Adipocyte (in vitro differentiated cells): ENCODE measurements around the gene CFAP57.

Source experiments
- DNase-seq: peaks from one replicate; pipeline ENCODE4 v3.0.0-alpha.2; 2015; ENCODE audit warnings: low read depth
- H3K27me3 ChIP-seq: replicated peaks from 2 replicates; pipeline ENCODE4 v1.7.0; 2013; ENCODE audit warnings: mild to moderate bottlenecking, low read length, moderate library complexity; ENCODE audit not compliant: control insufficient read depth, insufficient read depth
- H3K36me3 ChIP-seq: 2 replicates; pipeline ENCODE4 v1.7.0; 2013; ENCODE audit warnings: low read length, mild to moderate bottlenecking, moderate library complexity; ENCODE audit not compliant: control insufficient read depth, insufficient read depth, severe bottlenecking
- H3K4me1 ChIP-seq: 2 replicates; pipeline ENCODE4 v1.7.0; 2013; ENCODE audit warnings: mild to moderate bottlenecking, low read length, moderate library complexity; ENCODE audit not compliant: control insufficient read depth, insufficient read depth
- H3K4me3 ChIP-seq: 2 replicates; pipeline ENCODE4 v1.7.0; 2013; ENCODE audit warnings: mild to moderate bottlenecking, low read length, moderate library complexity
- H3K9ac ChIP-seq: 2 replicates; pipeline ENCODE4 v1.7.0; 2013; ENCODE audit warnings: mild to moderate bottlenecking, low read length, moderate library complexity
- H3K9me3 ChIP-seq: 2 replicates; pipeline ENCODE4 v1.7.0; 2013; ENCODE audit warnings: mild to moderate bottlenecking, low read length, moderate library complexity; ENCODE audit not compliant: control insufficient read depth

CFAP57 gene

DNA sequence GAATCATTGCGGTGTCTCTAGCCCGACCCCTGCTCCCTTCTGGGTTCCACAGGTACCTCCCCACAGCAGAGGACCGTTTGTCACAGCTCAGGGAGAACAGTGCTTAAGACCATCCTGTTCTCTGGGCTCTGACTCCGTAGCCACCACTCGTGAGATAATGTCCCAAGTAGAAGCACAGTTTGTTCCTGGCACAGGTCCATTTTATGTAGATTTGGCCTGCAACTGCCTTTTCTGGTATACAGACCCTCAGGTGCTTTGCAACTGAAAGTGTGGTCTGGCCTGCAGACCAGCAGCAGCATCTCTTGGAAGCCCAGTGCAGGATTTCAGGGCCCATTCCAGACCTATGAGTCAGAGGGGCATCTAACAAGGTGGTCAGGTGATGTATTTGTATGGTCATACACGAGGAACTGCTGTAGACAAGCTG lies 69.3 kb downstream of the CFAP57 start:
- DNase-seq = peak; percentile 3
- H3K4me3 ChIP-seq = no peak overlapping the region
- no peak overlapping the region for H3K9ac ChIP-seq
- H3K27me3 ChIP-seq = no peaks in the 10 kb centered on the region
- H3K9me3 ChIP-seq = no peaks in the 10 kb centered on the region
- no peaks in the 10 kb centered on the region for H3K36me3 ChIP-seq
- H3K4me1 ChIP-seq = peaks cover 15% of the 10 kb centered on the region

DNA sequence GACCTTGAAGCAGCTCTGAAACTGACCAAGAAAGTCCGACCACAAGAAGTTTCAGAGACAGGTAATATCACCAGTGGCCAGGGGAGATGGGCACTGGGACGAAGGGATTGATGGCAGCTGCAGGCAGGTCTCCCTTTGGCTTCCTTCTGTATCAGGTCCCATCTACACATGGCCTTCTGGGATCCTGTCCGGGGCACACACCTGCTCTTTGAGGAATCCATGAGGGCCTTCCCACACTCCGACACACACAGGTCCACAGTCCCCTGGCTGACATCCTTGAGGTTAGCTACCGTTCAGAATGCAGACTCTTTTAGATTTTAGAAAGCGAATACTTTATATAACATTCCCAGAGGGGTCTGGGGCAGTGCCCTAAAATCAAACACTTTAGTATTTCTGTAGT lies 71.2 kb downstream of the CFAP57 start:
- no peak overlapping the region for H3K9ac ChIP-seq
- H3K9me3 ChIP-seq = peaks cover 6% of the 10 kb centered on the region
- DNase-seq = no peak
- no peak overlapping the region for H3K4me3 ChIP-seq
- H3K4me1 ChIP-seq = peaks cover 7% of the 10 kb centered on the region
- H3K27me3 ChIP-seq = no peaks in the 10 kb centered on the region
- no peaks in the 10 kb centered on the region for H3K36me3 ChIP-seq

DNA sequence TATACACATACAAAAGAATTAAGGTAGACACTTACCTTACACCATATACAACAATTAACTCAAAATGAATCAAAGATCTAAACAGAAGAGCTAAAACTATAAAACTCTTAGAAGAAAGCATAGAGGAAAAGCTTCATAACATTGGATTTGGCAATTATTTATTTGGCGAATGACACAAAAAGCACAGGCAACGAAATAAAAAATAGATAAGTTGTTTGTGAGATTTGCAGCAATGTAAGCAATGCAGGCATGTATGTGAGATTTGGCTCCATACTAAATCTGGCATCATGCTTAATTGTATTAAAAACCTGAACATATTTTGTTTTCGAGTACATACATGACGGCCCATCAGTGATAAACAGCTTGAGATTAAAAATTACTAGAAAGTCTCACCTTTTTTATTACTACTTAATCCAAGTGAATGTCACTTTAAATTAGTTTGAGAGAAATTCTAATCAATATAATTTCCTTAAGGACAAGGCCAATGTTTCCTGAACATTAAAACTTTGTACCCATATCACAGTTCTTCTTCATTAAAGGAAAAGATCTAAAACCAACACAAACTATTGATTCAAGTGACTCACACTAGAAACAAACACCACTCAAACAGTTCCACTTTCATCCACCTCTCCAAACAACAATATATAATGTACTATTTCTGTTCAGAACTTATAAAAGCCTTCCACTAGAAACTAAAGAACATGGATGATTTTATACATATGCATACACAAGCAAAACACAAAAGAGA lies 74.5 kb downstream of the CFAP57 start:
- Histone ChIP-seq H3K9ac (no peak overlapping the region), H3K9me3 (peaks cover 6% of the 10 kb centered on the region), H3K27me3 (no peaks in the 10 kb centered on the region), H3K36me3 (no peaks in the 10 kb centered on the region), H3K4me3 (no peak overlapping the region), H3K4me1 (no peaks in the 10 kb centered on the region)
- no peak for DNase-seq

DNA sequence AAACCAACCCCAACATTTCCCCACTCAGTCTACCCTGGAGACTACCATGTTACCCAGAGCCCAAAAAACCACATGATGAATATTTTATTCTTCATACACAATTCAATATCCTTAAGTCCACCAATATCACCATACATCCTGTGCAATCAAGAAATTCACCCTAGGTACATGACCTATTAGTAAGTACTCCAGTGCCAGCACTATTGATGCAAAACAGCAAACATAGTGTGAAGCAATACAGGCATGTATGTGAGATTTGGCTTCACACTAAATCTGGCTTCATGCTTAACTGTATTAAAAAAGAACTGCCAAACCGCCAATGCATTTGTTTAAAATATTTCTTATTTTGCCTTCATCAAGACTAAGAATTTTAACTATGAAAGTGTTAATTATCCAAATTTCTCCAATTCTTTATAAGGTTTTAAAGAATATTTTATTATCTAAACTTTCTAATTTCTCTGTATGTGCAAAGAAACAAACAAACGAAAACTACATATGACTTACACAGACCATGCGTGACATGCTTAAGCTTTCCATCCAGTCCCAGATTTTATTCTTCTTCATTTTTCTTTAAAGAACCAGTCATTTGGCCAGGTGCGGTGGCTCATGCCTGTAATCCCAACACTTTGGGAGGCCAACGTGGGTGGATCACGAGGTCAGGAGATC lies 75.3 kb downstream of the CFAP57 start:
- Histone ChIP-seq H3K27me3 (no peaks in the 10 kb centered on the region), H3K4me3 (no peak overlapping the region), H3K4me1 (no peaks in the 10 kb centered on the region), H3K9me3 (peaks cover 6% of the 10 kb centered on the region), H3K9ac (no peak overlapping the region), H3K36me3 (no peaks in the 10 kb centered on the region)
- no peak for DNase-seq

DNA sequence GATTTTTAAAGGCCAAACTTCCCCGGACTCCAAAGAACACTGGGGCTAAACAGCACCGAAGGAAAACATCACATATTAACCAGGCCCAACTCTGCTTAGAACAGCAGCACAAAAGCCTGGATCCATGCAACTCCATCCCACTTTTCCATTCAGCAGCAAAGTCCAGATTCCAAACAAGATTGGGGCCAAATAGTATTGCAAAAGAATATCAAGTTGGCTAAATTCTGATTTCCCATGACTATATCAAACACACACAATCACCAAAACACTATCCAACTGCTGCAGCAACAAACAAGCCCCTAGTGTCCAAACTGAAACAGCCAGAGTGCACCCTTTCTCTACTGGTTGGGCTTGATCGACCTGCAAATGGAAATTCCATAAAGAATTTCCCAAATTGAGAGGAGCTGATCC lies 78.2 kb downstream of the CFAP57 start:
- DNase-seq = no peak
- no peak overlapping the region for H3K4me3 ChIP-seq
- peaks cover 8% of the 10 kb centered on the region for H3K27me3 ChIP-seq
- H3K9ac ChIP-seq = no peak overlapping the region
- no peaks in the 10 kb centered on the region for H3K4me1 ChIP-seq
- H3K9me3 ChIP-seq = peaks cover 6% of the 10 kb centered on the region
- no peaks in the 10 kb centered on the region for H3K36me3 ChIP-seq

DNA sequence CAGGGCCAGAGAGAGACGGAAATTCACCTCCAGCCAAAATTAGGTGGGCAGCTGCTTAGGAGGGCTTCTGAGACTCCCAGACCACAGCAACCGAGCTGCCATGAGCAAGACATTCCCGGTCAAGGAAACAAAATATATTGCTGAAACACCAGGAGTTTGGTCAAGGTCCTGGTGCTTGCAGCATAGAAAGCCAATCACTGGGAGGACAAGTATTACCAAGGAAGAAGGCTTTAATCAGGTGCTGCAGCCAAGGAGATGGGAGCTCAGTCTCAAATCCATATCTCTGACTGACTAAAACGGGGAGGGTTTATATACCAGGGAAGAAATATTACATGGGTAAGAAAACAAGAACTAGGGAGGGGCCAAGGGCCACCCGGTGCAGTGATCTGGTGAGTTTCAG lies 78.9 kb downstream of the CFAP57 start:
- no peak for DNase-seq
- H3K27me3 ChIP-seq = peaks cover 8% of the 10 kb centered on the region

DNA sequence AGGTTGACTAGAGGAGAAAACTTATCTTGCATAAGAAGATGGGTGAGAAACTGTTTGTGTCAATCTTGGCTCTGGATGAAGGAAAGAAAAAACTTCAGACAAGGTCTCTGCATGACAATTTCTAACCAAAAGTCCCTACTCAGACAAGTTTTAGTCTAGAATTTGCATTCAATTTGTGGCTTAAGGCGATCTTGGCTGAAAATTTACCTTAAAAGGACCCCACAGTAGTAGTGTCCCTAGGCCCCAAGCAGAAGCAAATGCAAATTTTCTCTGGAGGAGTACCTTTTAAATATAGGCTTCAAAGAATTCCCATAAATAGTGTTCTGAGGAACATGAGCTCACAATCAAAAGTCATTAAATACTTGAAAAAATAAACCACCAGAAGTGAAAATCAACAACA lies 80.1 kb downstream of the CFAP57 start:
- Histone ChIP-seq H3K27me3 (peaks cover 8% of the 10 kb centered on the region), H3K4me3 (no peak overlapping the region), H3K9ac (no peak overlapping the region), H3K9me3 (peaks cover 1% of the 10 kb centered on the region), H3K36me3 (no peaks in the 10 kb centered on the region), H3K4me1 (no peaks in the 10 kb centered on the region)
- no peak for DNase-seq

More for the DNA sequence above, 78.9 kb downstream of the CFAP57 start:
- Histone ChIP-seq H3K9me3 (peaks cover 6% of the 10 kb centered on the region), H3K9ac (no peak overlapping the region), H3K4me3 (no peak overlapping the region), H3K36me3 (no peaks in the 10 kb centered on the region), H3K4me1 (no peaks in the 10 kb centered on the region)

DNA sequence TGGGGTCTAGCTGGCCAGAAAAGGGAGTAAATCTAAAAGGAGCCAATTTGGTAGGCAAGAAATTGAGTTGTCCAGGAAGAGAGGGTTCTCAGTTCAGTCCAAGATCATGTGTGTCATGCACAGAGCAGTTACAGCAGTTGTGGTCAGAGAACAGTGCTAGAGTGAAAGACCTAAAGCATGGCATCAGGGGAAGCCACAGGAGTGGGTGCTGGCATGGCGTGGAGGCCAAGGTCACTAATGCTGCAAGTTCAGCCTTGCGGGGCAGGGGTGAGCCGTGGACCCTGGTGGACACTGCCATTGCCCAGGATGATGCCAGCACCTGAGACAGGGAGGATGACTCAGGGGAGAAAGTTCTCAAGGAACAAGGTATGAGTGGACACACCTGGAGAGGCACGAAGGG lies 81.0 kb downstream of the CFAP57 start:
- Histone ChIP-seq H3K4me1 (peaks cover 2% of the 10 kb centered on the region), H3K4me3 (no peak overlapping the region), H3K36me3 (no peaks in the 10 kb centered on the region), H3K9ac (no peak overlapping the region), H3K9me3 (no peaks in the 10 kb centered on the region), H3K27me3 (peaks cover 8% of the 10 kb centered on the region)
- DNase-seq = no peak

DNA sequence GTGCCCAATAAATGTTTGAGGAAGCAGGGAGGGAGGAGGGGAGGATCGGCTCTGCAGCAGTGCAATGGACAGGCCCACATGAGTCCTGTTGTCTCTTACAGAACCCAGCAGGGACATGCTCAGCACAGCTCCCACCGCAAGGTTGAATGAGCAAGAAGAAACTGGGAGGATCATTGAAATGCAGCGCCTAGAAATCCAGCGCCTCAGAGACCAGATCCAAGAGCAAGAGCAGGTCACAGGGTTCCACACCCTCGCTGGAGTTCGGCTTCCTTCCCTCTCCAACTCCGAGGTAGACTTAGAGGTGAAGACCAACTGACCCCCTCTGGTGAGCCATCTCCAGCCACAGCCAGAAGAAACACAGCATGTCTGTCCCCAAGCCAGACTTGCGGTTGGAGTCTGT lies 81.7 kb downstream of the CFAP57 start:
- no peaks in the 10 kb centered on the region for H3K36me3 ChIP-seq
- no peak overlapping the region for H3K9ac ChIP-seq
- peaks cover 6% of the 10 kb centered on the region for H3K4me1 ChIP-seq
- H3K4me3 ChIP-seq = no peak overlapping the region
- no peaks in the 10 kb centered on the region for H3K9me3 ChIP-seq
- H3K27me3 ChIP-seq = peaks cover 8% of the 10 kb centered on the region
- no peak for DNase-seq

DNA sequence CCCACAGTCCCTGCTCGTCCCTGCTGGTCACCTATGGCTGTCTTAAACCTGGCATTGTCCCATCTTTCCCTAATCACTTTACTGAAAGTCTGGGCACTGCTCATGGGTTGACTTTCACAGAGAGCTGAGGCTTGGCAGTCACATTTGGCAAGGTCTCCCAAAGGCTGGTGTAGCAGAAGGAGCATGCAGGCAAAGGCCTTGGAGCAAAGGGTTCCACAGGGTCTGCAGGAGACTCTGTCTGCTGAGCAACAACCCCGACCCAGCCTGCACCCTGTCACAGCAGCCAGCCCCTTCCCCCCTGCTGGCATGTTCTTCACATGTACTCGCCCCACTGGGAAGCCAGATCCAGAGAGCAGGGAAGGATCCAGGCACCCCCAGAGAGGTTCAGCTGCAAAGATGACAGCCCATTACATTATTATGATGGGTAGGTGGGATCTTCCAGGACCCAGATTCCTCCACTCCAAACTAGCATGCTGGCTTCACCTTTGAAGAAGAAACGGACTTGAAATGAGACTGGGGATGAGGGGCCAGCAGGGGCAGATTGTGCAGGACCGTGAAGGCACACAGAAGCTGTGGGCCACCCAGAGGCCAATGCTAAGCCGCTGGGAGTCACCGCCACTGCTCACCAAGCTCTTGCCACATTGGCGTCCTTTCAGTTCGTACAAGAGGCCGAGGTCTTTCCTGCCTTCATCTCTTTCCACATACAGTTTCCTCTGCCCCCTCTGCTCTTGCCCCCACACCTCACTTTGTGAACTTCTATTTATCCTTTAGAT lies 83.5 kb downstream of the CFAP57 start:
- no peaks in the 10 kb centered on the region for H3K36me3 ChIP-seq
- no peaks in the 10 kb centered on the region for H3K9me3 ChIP-seq
- peaks cover 8% of the 10 kb centered on the region for H3K27me3 ChIP-seq
- DNase-seq = no peak
- peaks cover 6% of the 10 kb centered on the region for H3K4me1 ChIP-seq
- no peak overlapping the region for H3K4me3 ChIP-seq
- H3K9ac ChIP-seq = no peak overlapping the region
